Loucy (cell line): Measurements from ENCODE around the gene CAPS.

Source experiments
- CTCF ChIP-seq: fragments of 200-600 bp; sonication (generic); conservative IDR thresholded peaks from 2 replicates; pipeline ENCODE4 v1.5.1; 2014; ENCODE audit warnings: mild to moderate bottlenecking, antibody characterized with exemption, low read length
- EZH2phosphoT487 ChIP-seq: fragments of 200-600 bp; IDR thresholded peaks from 2 replicates; pipeline ENCODE4 v1.6.1; 2018; ENCODE audit warnings: antibody characterized with exemption, mild to moderate bottlenecking, moderate library complexity, borderline replicate concordance

DNA sequence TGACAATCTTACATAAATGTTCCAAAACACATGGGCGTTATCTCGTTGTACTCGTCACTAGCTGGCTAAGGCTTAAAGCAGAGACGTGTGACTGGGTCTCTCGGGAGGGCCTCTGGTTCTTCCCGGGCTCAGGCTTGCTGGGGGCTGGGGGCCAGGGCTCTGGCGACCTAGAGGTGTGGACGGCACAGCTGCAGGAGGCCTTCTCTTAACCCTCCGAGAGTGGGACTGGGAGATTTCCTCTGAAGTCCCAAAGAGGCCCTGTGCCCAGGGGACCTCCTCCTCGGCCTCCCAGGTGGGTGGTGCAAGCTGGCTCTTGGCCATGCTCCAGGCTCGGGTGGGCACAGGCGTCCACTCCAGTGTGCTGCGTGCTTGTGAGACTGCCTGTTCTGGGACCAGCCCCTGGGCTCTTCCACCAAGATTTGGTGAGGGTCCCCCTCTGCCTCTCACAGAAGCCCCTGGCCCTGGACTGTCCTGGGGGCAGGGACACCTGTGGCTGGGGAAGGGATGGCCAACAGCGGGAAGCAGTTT is 2.2 kb downstream of the CAPS start:
- TF ChIP-seq CTCF (no peak), EZH2phosphoT487 (no peak)
